ENCODE measurements around the gene MGMT.

- TF ChIP-seq CTCF (IDR thresholded peaks at IDR 0.05; ENCODE audit: insufficient read depth, low read length) (no peak), POLR2AphosphoS5 (IDR thresholded peaks at IDR 0.05; ENCODE audit: low read depth) (no peak), REST (IDR thresholded peaks at IDR 0.05; ENCODE audit: insufficient replicate concordance, low read depth) (no peak), GABPA (IDR thresholded peaks at IDR 0.05; ENCODE audit: low read depth) (no peak), SPI1 (IDR thresholded peaks at IDR 0.05; ENCODE audit: borderline replicate concordance, low read depth) (no peak)
These were observed 223.4 kb downstream of the MGMT start for GRCh38 chr10:129690248-129691070.
